Occipital lobe (tissue), 3 donors: ENCODE measurements around the gene UGT3A2. TPM values are rescaled to one million over a fixed set of nuclear protein-coding genes. Genes with fewer than 3 reads are reported as not detected.

ENCODE experiments used
- DNase-seq: peaks from one replicate; lab custom pipeline; 2025; lab: John Stamatoyannopoulos, UW
- small RNA-seq: library from RNA; depleted of rRNA; stranded (forward); fragments of <200 nt; gene quantifications from one replicate; pipeline ENCODE3, GENCODE V24; 2014
- total RNA-seq: library from RNA; depleted of rRNA; stranded (reverse); fragments of >200 nt; gene quantifications from one replicate; pipeline ENCODE4 v1.2.3, GENCODE V29; 2014

Gene UGT3A2
- total RNA-seq, 1 donor from 2014 or later: 0.16 TPM

GRCh38 chr5:36007366-36007765, 59.3 kb downstream of the UGT3A2 start:
- no peak for DNase-seq

GRCh38 chr5:36006163-36006562, 60.5 kb downstream of the UGT3A2 start:
- DNase-seq: no peak

GRCh38 chr5:36001032-36001431, 65.7 kb downstream of the UGT3A2 start:
- no peak for DNase-seq

GRCh38 chr5:35999547-35999946, 67.1 kb downstream of the UGT3A2 start:
- no peak for DNase-seq

- DNase-seq: no peak
Measured at GRCh38 chr5:35996076-35996475, 70.6 kb downstream of the UGT3A2 start.

- no peak for DNase-seq
Measured at GRCh38 chr5:35990941-35991611, 75.6 kb downstream of the UGT3A2 start, which contains the start of gene UGT3A1. Gene UGT3A1 (minus strand): TSS chr5:35991390. CDS start chr5:35991240, 150 bp downstream.

GRCh38 chr5:35990520-35990919, 76.2 kb downstream of the UGT3A2 start:
- no peak for DNase-seq

GRCh38 chr5:35988529-35988928, 78.2 kb downstream of the UGT3A2 start:
- no peak for DNase-seq

- no peak for DNase-seq
Measured at GRCh38 chr5:35987776-35988175, 78.9 kb downstream of the UGT3A2 start.

Small RNAs within 50 kb of the gene (small RNA-seq; reads per million reads assigned to genes)
- not detected for gene AC016612.1

Other genes with a start within 250 kb of the UGT3A2 start
- under 0.01 TPM for gene IL7R, start 210.0 kb downstream of the UGT3A2 start, total RNA-seq
- not detected for gene CAPSL, start 128.3 kb downstream of the UGT3A2 start, total RNA-seq
- not detected for gene UGT3A1, start 75.5 kb downstream of the UGT3A2 start, total RNA-seq
- gene LMBRD2, start 85.0 kb upstream of the UGT3A2 start, total RNA-seq: 85.8 TPM
- gene SKP2, start 85.2 kb upstream of the UGT3A2 start, total RNA-seq: 19.8 TPM
- gene NADK2, start 175.0 kb upstream of the UGT3A2 start, total RNA-seq: 116 TPM
- gene RANBP3L, start 235.0 kb upstream of the UGT3A2 start, total RNA-seq: 14.7 TPM